BJ (cell line): ENCODE data around the gene PPARGC1A. TPM values are rescaled to one million over a fixed set of nuclear protein-coding genes. Genes with fewer than 3 reads are reported as not detected.
A peak's percentile ranks its signal among the peaks of the same experiment; 100 is the strongest.

Experiments used
- CTCF ChIA-PET: fragments of 350-600 bp; formaldehyde crosslinking; extraction: SDS; loops from one replicate; lab custom pipeline; 2021; ENCODE audit warnings: antibody characterized with exemption, inconsistent platforms; lab: Yijun Ruan, JAX
- POLR2A ChIA-PET: fragments of 300-600 bp; sonication (Branson Sonifier 250); formaldehyde crosslinking; extraction: SDS; loops from one replicate; lab custom pipeline; 2021; ENCODE audit warnings: antibody characterized with exemption; lab: Charles Lee
- DNase-seq: peaks from one replicate; pipeline ENCODE4 v3.0.0-alpha.2; 2011; ENCODE audit warnings: low read depth
- H3K27me3 ChIP-seq: 2 replicates; pipeline ENCODE4 v1.6.0; 2011; ENCODE audit warnings: low read length; ENCODE audit not compliant: control insufficient read depth, insufficient read depth
- H3K36me3 ChIP-seq: 2 replicates; pipeline ENCODE4 v1.5.1; 2011; ENCODE audit warnings: low read length; ENCODE audit not compliant: control insufficient read depth, insufficient read depth
- H3K4me3 ChIP-seq: 2 replicates; pipeline ENCODE4 v1.5.1; 2011; ENCODE audit warnings: low read depth, mild to moderate bottlenecking, control low read depth, low read length
- polyA plus RNA-seq: library from polyadenylated mRNA; depleted of rRNA; stranded (reverse); fragments of >200 nt; gene quantifications from 2 replicates; pipeline ENCODE4 v1.2.3, GENCODE V29; 2011
- TF ChIP-seq, protein P1 (sequence below): IDR thresholded peaks from 2 replicates; pipeline ENCODE4 v1.5.1; 2011; ENCODE audit warnings: low read depth, mild to moderate bottlenecking, control low read depth, inconsistent platforms, low read length, moderate library complexity; ENCODE audit not compliant: insufficient read depth

The PPARGC1A gene
- polyA plus RNA-seq, 1 experiment = 0.11 TPM

DNA sequence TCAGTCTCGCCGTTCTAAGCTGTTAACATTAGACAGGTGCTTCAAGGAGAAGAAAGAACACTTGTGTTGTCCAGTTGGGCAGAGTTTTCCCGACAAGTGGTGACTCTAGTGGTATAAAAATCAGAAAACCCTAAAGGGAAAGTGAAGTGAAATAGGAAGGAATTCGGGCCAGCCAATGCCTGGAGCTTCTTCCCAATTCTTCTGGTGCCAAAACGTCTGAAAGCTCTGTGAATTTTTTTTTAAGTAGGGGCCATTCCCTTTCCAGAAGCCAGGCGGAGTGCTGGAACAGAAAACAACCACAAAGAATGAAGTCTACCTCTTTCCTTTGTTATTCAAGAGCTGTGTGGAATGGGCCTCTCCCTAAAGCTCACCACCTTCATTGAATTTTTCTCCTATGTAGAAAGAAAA lies 43.1 kb upstream of the PPARGC1A start:
- no peak for DNase-seq
- no peaks in the 10 kb centered on the region for H3K36me3 ChIP-seq
- ChIA-PET POLR2A (interaction anchor here (0.7 kb wide), 1 partner anchor 423 kb away, joined by 5 read pairs; no protein-coding TSS in a partner anchor), CTCF (interaction anchor here (0.6 to 2.7 kb wide), 5 partner anchors 17 to 490 kb away, joined by 3 to 10 read pairs (median 5); no protein-coding TSS in a partner anchor)
- H3K4me3 ChIP-seq = no peak overlapping the region
- TF ChIP-seq, protein P1, sequence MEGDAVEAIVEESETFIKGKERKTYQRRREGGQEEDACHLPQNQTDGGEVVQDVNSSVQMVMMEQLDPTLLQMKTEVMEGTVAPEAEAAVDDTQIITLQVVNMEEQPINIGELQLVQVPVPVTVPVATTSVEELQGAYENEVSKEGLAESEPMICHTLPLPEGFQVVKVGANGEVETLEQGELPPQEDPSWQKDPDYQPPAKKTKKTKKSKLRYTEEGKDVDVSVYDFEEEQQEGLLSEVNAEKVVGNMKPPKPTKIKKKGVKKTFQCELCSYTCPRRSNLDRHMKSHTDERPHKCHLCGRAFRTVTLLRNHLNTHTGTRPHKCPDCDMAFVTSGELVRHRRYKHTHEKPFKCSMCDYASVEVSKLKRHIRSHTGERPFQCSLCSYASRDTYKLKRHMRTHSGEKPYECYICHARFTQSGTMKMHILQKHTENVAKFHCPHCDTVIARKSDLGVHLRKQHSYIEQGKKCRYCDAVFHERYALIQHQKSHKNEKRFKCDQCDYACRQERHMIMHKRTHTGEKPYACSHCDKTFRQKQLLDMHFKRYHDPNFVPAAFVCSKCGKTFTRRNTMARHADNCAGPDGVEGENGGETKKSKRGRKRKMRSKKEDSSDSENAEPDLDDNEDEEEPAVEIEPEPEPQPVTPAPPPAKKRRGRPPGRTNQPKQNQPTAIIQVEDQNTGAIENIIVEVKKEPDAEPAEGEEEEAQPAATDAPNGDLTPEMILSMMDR = peak; percentile 50
- no peaks in the 10 kb centered on the region; the same call in 1 of the 2 replicates for H3K27me3 ChIP-seq

DNA sequence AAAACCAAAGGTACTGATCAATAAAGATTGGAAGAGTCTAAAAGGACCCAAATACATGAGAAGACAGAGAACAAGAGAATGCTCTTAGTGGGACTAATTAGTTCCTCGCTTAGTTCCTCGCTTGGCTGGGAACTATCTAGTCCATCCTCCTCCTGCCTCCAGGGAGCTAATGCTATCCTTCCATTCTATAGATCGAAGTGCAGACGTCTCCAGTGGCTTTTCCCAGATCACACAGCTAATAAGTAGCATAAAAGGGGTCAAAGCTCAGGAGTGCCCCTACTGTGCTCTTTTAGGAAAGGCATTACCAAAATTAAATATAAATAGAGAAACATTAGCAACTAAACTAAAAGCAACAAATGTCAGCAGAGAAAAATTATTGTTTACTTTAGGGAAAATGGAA lies 42.3 kb upstream of the PPARGC1A start:
- no peak for DNase-seq
- POLR2A ChIA-PET = interaction anchor here (0.7 kb wide), 1 partner anchor 425 kb away, joined by 4 read pairs; no protein-coding TSS in a partner anchor
- Histone ChIP-seq H3K27me3 (no peaks in the 10 kb centered on the region; the same call in 1 of the 2 replicates), H3K36me3 (no peaks in the 10 kb centered on the region), H3K4me3 (no peak overlapping the region)
- TF ChIP-seq, protein P1 = no peak
- CTCF ChIA-PET = interaction anchor here (2.7 kb wide), 1 partner anchor 487 kb away, joined by 10 read pairs; no protein-coding TSS in a partner anchor

DNA sequence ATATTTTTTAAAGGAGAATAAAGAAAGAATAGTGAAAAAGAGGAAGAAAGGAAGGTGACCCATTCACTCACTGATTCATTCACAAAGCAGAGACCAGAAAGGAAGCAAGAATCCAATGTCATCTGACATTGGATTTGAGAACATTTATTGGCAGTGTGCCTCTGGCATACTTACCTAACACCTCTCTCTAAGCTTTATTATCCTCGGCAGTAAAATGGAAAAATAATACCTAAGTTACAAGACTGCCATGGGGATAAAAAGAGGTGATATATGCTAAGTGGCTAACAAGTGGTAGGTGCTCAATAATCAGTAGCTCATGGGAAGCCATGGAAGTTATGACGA lies 41.6 kb upstream of the PPARGC1A start:
- no peaks in the 10 kb centered on the region for H3K36me3 ChIP-seq
- H3K27me3 ChIP-seq = no peaks in the 10 kb centered on the region; the same call in 1 of the 2 replicates
- TF ChIP-seq, protein P1 = no peak
- POLR2A ChIA-PET = no interaction called here
- H3K4me3 ChIP-seq = no peak overlapping the region
- DNase-seq = no peak
- CTCF ChIA-PET = interaction anchor here (0.6 to 2.7 kb wide), 3 partner anchors 173 to 487 kb away, joined by 3 to 10 read pairs (median 4); no protein-coding TSS in a partner anchor

DNA sequence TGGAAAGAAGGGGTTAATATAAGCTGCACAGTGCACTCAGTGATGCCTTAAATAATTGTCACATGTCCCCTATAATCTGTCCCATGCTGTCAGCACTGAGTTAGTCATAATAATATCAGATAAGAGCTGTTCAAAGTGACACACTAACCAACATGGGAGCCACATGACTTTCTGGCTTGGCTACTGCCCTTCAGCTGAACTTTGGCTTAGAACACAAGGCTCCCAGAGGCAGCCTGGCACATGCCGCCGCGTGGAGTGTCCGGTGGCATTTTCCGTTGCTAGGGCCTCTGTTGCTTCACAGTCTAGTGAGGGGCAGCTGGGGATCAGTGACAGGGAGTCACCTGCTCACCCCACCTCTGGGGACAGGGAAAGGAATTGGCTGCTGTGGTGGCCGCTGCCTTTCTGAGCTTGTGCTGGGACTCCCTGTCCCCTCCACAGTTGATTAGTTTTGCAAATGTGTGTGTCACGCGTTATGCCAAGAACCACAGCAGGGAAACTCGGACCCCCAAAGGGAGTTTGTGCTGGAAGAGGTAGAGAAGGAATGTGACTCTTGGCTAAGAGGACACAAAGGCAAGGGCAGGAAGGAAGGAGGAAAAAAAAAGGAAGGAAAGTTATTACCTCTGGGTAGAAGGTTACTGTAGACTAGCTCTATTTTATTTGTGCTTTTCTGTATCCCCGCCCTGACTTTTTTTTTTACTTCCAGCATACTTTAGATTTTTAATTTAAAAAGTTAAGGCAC lies 41.1 kb upstream of the PPARGC1A start:
- ChIA-PET POLR2A (no interaction called here), CTCF (interaction anchor here (0.6 to 2.7 kb wide), 4 partner anchors 17 to 488 kb away, joined by 3 to 10 read pairs (median 4); no protein-coding TSS in a partner anchor)
- H3K27me3 ChIP-seq = no peaks in the 10 kb centered on the region; the same call in 1 of the 2 replicates
- DNase-seq = no peak
- TF ChIP-seq, protein P1 = no peak
- H3K4me3 ChIP-seq = no peak overlapping the region
- H3K36me3 ChIP-seq = no peaks in the 10 kb centered on the region

DNA sequence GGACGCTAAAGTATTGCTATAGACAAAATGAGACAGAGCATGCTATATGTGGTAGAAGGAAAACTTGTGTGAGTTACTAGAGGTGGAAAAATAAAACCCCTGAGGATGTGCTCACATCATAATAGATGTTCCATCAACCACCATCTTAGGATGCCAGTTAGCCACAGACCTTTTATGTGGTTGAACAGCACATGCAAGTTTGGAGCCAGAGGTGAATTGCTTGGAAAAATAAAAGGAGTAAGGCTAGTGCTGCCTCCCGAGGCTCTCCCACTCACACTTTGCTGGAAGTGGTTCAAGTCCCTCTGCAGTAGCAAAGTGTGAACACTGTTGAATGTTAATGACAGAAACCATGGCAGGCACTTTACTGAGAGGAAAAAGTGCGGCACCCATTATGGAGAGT lies 39.4 kb upstream of the PPARGC1A start:
- no peaks in the 10 kb centered on the region for H3K36me3 ChIP-seq
- no peaks in the 10 kb centered on the region; the same call in 1 of the 2 replicates for H3K27me3 ChIP-seq
- CTCF ChIA-PET = no interaction called here
- POLR2A ChIA-PET = no interaction called here
- no peak overlapping the region for H3K4me3 ChIP-seq
- TF ChIP-seq, protein P1 = no peak
- no peak for DNase-seq
